Activated CD4-positive, alpha-beta T cell treated with anti-CD3 and anti-CD28 coated beads for 36 hours (primary cell): ENCODE measurements around the gene GHSR. TPM values are rescaled to one million over a fixed set of nuclear protein-coding genes. Genes with fewer than 3 reads are reported as not detected.

Source experiments
- ATAC-seq: fragments of 200-7000 bp; cut with Tn5 transposase; one replicate; pipeline ENCODE4 v1.10.0; 2021; ENCODE audit warnings: mild to moderate bottlenecking, moderate library complexity
- CTCF ChIA-PET: fragments of 350-600 bp; sonication (Branson Sonifier 250); formaldehyde crosslinking; loops from one replicate; lab custom pipeline; 2021; ENCODE audit warnings: antibody characterized with exemption; lab: Charles Lee
- POLR2A ChIA-PET: fragments of 350-600 bp; sonication (Branson Sonifier 250); formaldehyde crosslinking; loops from one replicate; lab custom pipeline; 2021; ENCODE audit warnings: antibody characterized with exemption, inconsistent platforms; lab: Charles Lee
- DNase-seq: peaks from one replicate; pipeline ENCODE4 v3.0.0-alpha.2; 2020
- H3K27ac Mint-ChIP-seq: one replicate; pipeline ENCODE4 v1.8.0; 2021; ENCODE audit warnings: mixed read lengths
- H3K27me3 Mint-ChIP-seq: one replicate; pipeline ENCODE4 v1.8.0; 2021; ENCODE audit warnings: mixed read lengths
- H3K36me3 Mint-ChIP-seq: one replicate; pipeline ENCODE4 v1.8.0; 2021; ENCODE audit warnings: low read depth, mixed read lengths
- H3K4me1 Mint-ChIP-seq: one replicate; pipeline ENCODE4 v1.8.0; 2021; ENCODE audit warnings: mixed read lengths
- H3K4me3 Mint-ChIP-seq: one replicate; pipeline ENCODE4 v1.8.0; 2021; ENCODE audit warnings: mild to moderate bottlenecking, moderate library complexity, mixed read lengths
- H3K9me3 Mint-ChIP-seq: one replicate; pipeline ENCODE4 v1.8.0; 2021; ENCODE audit warnings: low read depth, mixed read lengths
- intact Hi-C, 2 experiments: fragments of 100-400 bp; cut with DNase I in 1 of 2; cut with micrococcal nuclease in 1 of 2; formaldehyde crosslinking; loops; one replicate each; pipeline versions ENCODE4 v1.14.2 to v1.15.1; 2022 to 2024; cut with DNase I, micrococcal nuclease
- total RNA-seq, 2 experiments: library from RNA; stranded (reverse); gene quantifications; one replicate each; pipeline ENCODE4 v1.2.3, GENCODE V29; 2021

The GHSR gene
- total RNA-seq, 2 experiments from 2014 or later = not detected

DNA sequence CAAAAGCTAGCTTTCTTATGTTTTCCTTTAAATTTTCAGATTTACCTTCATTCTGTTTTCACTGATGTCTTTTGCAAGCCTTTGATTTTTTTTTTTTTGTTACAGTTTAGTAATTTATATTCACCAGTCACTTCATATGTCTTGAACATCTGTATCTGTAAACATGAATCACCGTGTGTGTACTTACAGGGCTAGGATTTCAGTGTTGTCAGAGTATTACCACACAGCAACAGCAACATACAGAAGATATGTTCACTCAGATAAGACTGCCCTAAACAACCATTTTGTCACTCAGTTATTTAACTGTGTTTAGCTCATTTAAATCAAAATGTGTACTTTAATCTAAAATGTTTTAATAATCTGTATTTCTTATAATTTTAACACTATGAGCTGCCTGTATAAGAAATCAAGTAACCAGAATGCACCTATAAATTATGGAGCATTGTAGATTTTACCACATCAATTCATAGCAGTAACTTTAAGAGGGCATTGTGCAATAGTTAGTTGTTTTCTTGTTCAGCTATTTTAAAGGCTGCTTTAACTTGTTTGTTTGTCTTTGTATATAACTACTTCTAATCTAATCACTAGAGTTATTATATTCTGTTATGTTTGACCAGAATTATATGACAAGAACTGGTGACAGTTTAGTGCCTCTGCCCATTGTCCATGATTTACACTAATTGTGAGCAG, 50.4 kb downstream of the GHSR start:
- no peaks in the 10 kb centered on the region for H3K27me3 Mint-ChIP-seq
- intact Hi-C loops = no loop called here
- POLR2A ChIA-PET = no interaction called here
- CTCF ChIA-PET = interaction anchor here (0.6 to 1.9 kb wide), 3 partner anchors 9 to 64 kb away, joined by 3 to 4 read pairs (median 4); no protein-coding TSS in a partner anchor
- peaks cover 5% of the 10 kb centered on the region for H3K9me3 Mint-ChIP-seq
- H3K36me3 Mint-ChIP-seq = peaks cover 13% of the 10 kb centered on the region
- H3K4me3 Mint-ChIP-seq = no peak overlapping the region
- H3K4me1 Mint-ChIP-seq = no peaks in the 10 kb centered on the region
- ATAC-seq (no peak), DNase-seq (no peak)
- H3K27ac Mint-ChIP-seq = no peak overlapping the region

DNA sequence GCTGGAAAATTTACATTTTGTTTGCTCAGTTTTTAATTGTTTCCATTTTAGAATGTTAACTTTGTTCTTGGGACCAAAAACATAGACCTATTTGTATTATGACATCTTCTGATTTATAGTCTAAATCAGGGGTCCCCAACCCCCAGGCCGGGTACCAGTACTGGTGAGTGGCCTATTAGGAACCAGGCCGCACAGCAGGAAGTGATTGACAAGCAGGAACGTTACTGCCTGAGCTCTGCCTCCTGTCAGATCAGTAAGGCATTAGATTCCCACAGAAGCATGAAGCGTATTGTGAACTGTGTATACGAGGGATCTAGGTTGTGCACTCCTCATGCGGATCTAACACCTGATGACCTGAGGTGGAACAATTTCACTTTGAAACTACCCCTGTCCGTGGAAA, 51.9 kb downstream of the GHSR start:
- peaks cover 15% of the 10 kb centered on the region for H3K36me3 Mint-ChIP-seq
- CTCF ChIA-PET = no interaction called here

GRCh38 chr3:172394692-172395091, 53.6 kb downstream of the GHSR start:
- Mint-ChIP-seq H3K9me3 (no peaks in the 10 kb centered on the region), H3K27ac (no peak overlapping the region), H3K4me3 (no peak overlapping the region), H3K4me1 (no peaks in the 10 kb centered on the region), H3K36me3 (peaks cover 10% of the 10 kb centered on the region), H3K27me3 (no peaks in the 10 kb centered on the region)
- ChIA-PET POLR2A (no interaction called here), CTCF (interaction anchor here (0.5 kb wide), 1 partner anchor 303 kb away, joined by 3 read pairs; no protein-coding TSS in a partner anchor)
- no peak for ATAC-seq
- no peak for DNase-seq
- intact Hi-C loops = no loop called here

More for the DNA sequence above, 51.9 kb downstream of the GHSR start:
- POLR2A ChIA-PET = no interaction called here
- no peak overlapping the region for H3K4me3 Mint-ChIP-seq
- H3K9me3 Mint-ChIP-seq = no peaks in the 10 kb centered on the region
- DNase-seq (no peak), ATAC-seq (no peak)
- no peak overlapping the region for H3K27ac Mint-ChIP-seq
- H3K4me1 Mint-ChIP-seq = no peaks in the 10 kb centered on the region
- intact Hi-C loops = no loop called here
- no peaks in the 10 kb centered on the region for H3K27me3 Mint-ChIP-seq

Other genes with a start within 250 kb of the GHSR start
- 10 to 100 TPM; 33.1 to 34.8 TPM for gene TNFSF10, start 75.0 kb upstream of the GHSR start, total RNA-seq